Eye (tissue), 1 donor: ENCODE data around the gene FCN2.

Experiments used
- DNase-seq: peaks from one replicate; pipeline ENCODE4 v3.0.0-alpha.2; 2015

FCN2 gene

DNA sequence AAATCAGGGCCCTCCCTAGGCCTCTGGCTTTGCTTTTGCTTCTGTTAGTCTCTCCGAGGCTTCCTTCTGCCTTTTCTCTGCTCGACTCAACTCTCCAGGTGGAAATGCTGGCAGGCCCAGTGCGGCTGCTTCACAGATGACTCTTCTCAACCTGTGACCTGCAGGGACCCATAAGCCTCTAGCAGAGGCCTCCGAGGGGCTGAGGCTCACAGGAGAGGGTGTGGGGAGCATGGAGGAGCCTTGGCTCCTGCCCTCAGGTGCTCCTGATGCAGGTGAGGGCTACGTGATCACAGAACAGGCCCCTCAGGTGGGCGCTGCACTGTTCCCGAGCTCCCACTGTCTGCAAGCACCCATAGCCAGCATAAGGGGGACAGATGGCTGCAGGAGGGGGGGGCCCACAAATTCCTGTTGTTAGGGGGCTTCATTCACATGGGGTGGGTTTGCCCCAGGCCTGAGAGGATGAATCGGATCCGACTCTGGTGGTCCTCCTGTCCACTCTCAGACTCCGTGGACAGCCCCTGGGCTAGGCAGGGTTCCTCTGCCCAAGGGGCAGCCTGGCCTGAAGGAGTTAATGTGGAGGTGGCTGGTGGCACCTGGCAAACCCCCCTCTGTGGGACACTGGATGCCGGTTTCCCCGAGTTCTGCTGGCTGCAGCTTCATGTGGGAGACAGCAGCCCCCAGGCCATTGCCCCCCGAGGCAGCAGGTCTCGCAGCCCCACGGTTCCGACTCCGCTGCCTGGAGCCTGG is 10.9 kb upstream of the FCN2 start:
- no peak for DNase-seq

DNA sequence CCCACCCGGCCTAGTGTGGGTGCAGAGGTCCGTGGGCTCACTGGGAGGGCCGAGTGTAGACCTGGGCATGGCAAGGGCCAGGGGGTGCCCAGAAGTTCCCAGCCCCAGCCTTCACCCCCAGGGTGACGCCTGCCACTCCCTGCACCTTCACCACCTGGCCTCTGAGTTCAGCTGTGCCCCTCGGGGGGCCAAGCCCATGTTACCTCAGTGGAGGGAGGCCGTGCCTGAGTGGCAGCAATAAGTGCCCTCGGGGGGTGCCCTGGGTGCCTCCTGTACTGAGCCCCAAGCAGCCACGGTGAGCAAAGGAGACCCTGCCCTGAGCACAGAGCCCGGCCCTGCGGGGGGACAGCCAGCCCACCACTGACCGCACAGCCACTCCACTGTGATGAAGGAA is 10.3 kb upstream of the FCN2 start:
- no peak for DNase-seq

DNA sequence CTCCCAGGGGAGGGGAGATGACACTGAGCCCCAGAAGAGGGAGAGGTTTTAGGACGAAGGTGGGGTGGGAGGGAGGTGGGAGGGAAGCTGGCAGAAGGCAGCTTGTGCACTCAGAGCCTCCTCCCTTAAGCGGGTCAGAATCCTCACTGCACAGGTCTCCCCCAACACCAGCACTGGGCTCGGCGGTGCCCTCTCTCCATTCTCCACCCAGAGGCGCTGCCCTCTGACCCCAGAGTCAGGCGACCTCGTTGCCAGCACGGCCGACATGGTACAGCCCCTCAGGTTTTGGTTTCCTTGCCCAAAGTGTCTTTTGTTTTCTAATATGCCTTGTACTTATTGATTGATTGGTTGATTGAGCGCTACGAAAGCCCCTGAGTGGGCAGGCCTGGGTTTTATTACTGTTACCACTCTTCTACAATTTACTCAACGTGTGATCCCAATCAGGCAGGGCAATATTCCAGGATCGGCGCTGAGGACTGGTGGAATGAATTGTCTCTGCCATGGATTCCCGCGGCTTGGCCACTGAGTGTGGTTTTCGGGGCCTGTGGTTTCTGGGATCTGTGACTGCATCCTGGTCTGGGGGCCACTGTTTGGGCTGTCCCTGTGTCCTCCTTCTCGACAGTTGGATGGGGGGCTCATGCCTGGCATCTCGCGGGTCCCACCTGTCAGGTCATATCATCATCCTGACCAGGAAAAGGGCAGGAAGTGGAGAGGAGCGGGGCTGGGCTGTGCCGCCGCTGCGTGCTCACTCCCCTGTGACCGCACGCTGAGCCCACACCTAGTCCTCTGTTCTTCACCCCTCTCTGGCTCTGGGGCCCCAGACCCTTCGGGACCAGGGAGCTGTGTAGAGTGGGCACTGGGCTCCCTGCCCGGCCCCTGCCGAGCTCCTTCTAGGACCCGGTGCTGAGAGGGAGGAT is 9.6 kb upstream of the FCN2 start:
- no peak for DNase-seq

DNA sequence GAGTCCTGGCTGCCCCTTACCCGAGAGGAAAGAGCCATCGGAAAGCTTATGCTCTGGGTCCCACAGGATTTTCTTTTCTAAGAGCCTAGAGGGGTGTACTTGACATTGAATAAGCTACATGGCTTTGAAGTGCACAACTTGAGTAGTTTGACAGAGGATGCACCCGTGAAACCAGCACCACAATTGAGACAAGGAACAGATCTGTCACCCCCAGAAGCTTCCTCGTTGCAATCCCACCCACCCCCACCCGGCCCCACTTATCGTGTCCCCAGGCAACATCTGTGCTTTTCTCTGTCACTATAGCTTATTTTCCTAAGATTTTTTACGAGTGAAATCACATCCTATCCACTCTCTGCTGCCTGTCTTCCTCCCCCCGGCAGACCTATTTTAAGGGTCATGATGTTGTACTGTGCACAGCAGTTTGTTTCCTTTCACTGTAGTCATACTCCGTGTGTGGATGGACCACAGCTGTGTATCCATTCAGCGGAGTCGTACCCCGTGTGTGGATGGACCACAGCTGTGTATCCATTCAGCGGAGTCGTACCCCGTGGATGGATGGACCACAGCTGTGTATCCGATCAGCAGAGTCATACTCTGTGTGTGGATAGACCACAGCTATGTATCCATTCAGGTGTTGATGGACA is 8.8 kb upstream of the FCN2 start:
- DNase-seq: no peak

DNA sequence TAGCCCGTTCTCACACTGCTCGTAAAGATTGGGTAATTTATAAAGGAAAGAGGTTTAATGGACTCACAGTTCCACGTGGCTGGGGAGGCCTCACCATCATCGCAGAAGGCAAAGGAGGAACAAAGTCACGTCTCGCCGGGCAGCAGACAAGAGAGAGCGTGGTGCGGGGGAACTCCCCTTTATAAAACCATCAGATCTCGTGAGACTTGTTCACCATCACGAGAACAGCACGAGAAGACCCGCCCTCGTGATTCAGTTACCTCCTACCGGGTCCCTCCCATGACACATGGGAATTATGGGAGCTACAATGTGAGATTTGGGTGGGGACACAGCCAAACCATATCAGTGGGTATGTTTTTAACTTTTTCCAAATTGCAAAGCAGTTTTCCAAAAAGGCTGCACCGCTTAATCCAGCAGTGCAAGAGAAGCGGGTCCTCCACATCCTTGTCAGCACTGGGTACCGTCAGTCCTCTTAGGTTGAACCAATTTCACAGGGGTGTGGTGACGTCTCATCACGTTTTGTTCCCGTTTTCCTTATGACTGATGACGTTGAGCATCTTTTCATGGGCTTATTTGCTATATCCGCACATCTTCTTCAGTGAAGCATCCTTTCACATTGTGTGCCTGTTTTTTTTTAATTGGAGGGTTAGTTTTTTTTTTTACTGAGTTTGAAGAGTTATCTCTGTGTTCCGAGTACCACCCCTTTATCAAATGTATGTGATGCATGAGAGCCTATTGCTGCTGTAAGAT is 8.0 kb upstream of the FCN2 start:
- DNase-seq: no peak

DNA sequence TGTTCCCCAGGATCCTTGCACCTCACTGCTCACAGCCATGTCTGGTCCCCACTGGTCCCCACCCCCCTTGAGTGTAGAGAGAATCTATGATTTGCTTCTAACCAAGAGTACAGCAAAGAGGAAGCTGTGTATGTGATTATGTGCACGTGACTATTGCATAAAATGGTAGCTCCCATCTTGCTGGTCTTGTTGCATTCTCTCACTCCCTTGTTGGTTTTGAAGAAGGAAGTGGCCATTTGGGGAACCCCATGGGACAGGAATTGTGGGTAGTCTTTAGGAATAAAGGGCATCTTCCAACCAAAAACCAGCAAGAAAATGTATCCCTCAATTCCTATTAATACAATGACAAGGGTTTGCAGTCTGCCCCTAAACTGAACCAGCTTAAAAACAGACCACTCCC is 5.2 kb upstream of the FCN2 start:
- no peak for DNase-seq

DNA sequence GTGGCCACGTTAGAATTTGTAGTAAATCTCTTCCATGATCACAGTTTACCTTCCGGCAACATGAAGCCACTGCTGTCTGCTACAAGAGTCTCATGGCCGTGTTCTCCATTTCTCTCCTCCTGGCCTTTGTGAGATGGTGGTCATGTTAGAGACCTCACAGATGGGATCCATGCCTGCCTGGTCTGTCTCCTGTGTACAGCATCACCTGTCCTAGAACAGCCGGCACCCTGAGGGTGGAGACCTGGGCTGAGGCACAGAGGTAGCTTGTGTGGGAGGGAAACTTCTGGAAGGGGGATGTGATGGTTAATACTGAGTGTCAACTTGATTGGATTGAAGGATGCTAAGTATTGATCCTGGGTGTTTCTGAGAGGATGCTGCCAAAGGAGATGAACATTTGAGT is 3.1 kb upstream of the FCN2 start:
- DNase-seq: no peak

DNA sequence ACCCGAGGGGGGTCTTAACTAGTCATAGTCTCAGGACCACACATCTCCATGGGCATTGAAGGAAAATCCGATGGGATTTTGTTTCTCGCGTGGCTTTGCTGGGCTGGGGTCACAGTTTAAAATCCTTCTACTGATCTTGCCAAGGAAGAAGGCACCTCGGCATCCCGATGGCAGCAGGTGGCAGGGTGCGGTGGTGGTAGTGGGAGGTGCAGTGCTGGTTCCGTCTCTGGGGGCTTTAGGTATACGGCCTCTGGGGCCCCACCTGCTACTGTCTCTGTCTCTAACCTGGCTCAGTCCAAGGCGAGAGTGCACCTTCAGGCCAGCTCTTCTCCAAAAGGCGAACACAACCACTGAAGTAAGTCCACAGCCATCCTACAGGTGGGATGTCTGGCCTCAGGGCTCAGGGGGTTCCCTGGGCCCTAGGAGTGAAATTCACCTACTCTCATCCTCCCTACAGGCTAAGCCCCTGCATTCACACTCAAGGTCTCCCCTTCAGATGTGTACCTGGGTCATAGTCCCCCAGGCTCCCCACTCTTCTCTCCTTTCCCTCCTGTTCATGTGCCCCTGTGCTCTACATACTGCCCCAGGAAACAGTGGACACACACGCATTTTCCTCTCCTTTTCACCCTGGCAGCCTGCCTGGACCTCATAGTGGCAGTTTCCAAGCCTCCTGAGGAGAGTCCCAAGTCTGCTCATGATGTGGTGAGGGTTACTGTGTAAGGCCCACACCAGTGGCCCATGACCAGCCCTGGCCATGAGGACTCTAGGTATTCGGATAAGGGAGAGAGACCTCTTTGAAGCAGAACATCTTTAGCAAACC is 736 bp upstream of the FCN2 start:
- DNase-seq: no peak

DNA sequence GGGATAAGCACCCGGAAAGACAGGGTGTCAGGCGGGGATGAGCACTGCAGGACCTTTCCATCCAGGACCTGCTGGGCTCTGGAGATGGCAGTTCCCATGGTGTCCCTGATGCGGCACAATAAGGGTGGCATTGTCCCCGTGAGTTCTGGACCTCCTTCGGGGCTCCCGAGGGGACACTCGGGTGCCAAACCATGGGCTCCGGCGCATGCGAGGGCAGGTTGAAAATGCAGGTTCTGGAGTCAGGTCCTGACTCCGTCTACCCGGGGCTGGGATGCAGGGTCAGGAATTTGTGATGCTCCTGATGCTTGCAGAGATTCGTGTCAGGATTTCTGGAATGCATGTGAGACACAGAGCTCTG is 682 bp downstream of the FCN2 start:
- no peak for DNase-seq

DNA sequence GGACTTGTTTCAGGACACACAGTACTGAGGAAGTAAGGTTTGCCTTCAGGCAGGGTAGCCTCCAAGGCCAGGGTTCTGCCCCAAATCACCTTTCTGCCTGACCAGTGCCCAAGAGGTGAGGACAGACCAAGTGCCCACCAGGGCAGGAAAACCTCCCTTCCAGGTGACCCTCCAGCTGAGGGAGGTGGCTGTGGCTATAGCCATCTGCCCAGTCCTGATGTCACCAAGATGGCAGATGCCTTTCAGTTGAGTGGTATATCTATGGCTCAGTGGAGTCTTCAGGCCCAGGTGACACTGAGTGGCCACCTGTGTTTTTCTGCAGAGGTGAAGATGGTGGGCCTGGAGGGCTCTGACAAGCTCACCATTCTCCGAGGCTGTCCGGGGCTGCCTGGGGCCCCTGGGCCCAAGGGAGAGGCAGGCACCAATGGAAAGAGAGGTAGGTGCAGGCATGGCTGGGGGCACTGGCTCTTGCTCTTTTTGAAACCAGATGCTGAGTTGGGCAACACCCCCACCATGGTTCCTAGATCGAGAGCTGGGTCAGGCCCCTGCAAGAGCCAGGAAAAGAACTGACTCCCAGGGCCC is 1.7 kb downstream of the FCN2 start:
- DNase-seq: no peak

DNA sequence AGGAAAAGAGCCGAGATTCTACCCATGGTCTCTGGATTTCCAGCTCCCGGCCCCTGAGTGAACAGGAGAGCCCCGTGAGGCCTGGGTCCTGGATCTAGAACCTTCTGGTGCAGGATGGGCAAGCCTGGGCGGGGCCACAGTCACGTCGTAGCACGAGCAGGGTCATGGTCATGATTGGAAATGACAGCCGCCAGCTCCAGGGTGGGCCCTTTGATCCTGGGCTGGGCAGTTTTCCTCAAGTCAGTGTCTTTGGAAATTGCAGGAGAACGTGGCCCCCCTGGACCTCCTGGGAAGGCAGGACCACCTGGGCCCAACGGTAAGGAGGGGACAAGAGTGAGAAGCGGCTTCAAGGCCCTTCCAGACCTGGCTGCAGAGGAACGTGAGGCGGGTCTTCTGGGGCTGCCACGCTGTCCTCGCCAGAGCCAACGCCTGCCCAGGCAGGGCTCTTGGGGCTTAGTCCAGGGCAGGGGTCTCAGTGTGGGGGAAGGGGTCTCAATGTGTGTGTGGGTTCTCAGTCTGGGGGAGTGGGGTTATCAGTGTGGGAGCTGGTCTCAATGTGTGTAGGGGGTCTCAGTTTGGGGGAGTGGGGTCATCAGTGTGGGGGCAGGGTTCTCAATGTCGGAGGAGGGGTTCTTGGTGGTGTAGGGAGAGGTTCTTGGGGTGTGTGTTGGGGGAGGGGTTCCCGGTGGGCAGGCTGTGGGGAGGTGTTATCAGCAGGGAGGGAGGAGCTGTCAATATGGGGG is 2.6 kb downstream of the FCN2 start:
- no peak for DNase-seq

DNA sequence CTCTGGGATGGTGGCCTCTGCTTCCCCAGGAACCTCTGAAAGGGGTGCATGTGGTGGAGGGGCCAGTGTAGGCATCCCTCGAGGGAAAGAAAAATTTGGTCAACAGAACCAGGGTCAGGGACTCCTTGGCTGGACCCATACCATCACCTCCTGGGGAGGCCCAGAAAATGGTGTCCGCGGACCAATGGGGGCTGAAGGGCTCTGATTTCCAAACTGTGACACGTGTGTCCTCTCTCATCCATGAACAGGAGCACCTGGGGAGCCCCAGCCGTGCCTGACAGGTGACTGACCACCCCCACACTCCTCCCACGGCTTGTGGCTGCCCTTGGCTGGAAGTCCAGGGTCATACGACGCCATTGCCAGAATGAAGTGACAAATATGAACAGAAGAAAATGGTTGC is 3.9 kb downstream of the FCN2 start:
- no peak for DNase-seq

DNA sequence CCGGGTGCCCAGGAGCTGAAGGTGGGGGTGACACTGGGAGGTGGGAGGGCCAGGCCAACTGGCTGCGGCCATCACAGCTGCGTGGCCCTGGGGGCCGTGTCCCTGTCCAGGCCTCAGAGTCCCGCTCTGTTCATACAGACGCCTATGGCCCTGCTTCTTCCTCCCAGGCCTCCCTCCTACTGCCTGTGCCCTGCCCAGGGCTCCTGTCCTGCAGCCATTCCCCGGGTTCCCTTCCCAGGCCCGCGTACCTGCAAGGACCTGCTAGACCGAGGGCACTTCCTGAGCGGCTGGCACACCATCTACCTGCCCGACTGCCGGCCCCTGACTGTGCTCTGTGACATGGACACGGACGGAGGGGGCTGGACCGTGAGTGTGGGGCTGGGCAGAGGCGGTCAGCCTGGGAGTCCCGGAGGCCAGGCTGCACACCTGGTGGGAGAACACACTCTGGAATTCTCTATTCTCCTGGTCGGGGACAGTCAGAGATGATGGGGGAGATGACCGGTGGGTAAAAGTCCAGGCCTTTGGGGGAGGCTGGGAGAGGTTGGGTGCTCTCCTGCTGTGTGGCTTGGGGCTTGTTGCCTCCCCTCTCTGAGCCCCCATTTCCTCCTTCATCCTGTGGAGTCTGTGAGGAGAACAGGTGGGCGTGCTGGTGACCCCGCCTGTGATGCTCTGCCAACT is 4.5 kb downstream of the FCN2 start:
- no peak for DNase-seq

DNA sequence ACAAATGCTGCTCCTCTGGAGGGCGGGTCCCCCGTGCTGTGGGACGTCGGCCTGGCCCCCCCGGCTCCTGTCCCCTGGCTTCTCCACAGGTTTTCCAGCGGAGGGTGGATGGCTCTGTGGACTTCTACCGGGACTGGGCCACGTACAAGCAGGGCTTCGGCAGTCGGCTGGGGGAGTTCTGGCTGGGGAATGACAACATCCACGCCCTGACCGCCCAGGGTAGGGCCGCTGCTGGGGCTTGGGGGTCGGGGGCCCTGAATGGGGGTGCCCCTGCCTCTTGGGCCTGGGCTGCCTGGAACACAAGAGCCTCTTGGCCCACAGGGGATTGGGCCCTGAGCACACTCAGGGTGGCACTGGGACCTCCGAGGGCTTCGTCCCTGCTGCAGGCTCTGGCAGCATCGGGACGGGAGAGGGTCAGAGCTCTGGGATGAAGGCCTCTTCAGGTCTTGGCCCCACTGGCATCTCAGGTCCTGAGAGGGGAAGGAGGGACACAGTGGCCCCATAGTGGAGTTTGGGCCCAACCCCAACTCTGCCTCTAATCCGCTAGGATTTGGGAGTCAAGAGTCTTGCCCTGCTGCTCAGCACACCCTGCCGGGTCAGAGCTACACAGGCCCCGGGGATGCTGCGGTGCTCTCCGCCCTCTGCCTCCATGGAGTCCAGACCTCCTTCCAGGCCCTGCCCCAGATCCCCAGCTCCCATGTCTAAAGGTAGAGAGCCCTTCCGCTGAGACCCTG is 5.2 kb downstream of the FCN2 start:
- DNase-seq: no peak

DNA sequence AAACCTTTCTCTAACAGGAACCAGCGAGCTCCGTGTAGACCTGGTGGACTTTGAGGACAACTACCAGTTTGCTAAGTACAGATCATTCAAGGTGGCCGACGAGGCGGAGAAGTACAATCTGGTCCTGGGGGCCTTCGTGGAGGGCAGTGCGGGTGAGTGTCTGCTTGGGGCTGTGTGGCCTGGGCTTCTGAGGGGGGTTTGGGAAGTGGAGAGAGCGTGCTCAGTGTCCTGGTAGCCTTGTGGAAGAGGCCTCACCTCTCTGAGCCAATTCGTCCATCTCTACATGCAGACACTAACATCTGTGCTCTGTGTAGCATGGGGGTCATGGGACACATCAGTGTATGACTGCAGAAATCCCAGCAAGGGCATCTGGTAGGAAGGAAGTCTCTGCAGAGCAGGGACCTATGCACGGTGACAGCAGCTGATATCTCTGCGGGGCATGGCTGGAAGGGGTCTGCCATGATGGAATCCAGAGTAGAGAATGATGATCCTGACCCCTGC is 5.9 kb downstream of the FCN2 start:
- no peak for DNase-seq

DNA sequence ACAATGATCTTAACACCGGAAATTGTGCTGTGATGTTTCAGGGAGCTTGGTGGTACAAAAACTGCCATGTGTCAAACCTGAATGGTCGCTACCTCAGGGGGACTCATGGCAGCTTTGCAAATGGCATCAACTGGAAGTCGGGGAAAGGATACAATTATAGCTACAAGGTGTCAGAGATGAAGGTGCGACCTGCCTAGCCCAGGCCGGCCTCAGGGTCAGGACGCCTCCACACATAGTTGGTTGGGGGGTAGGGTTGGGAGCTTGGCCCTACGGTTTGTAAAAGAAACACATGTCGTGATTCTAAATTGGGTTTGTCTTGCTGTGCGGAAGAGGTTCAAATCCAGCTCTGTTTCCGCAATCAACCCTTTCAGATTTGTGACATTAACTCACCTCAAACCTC is 6.6 kb downstream of the FCN2 start:
- no peak for DNase-seq

DNA sequence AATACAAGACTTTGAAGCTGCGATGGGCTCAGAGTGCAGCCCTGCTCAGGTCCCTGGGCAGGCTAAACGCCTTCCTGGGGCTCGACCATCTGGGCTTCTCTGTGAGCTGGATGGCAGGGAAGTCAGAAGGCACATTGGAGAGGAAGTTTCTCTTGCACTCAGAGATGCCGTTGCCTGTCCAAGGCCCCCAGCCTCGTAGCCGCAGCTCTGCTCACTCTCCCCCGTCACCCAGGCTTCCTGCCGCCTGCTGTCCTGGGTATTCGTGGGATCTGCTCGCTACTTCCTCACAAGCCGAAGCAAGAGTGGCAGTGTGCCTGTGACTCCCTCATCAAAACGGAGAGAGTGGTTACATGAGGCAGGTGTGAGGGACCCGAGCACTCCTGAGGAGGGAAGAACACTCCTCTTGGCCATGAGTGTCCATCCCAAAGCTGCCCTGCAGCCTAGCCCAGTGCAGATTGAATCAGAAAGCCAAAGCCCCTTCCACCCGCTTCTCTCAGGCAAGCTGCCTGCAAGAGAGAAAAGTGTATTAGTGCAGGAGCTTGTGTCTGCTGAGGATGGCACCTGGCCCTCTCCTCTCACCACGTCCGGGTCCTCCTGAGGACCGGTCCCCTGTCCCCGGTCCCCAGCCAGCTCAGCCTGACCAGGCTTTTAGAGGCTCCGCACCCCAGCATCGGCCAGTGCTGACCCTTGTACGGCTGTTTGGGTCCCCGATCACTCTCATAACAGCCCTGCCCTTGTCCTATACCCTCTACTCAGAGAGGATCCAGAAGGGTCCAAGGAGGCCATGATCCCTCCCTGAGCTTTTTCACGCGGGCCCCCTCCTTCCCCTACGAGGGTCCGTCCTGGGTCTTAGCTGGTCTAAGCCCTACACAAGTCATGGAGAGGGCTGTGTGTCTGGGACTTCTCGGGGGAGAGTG is 7.3 kb downstream of the FCN2 start:
- no peak for DNase-seq

DNA sequence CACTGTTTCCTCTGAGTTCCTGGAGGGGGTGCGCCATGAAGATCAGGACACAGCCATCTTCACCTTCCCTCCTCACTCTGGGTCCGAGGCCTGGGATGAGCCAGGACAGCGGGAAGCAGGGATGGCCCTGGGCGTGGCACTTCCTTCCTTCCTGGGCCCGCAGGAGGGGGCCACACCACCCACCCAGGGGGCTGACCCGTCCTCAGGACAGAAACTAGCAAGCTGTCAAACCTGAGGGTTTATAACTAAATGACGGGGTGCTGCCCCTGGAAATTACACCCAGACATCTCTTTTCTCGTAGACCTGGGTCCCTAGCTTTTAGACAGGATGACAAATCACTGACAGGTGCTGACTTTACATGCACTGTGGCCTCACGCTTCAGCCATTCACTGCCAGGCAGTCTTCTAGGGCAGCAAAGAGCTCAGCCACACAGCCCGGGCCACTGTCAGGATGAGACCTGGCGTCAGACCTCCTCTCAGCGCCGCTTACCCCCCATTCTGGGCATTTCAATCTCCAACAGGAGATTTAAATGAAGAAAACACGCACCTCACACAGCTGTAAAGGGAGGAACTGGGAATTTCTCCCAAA is 8.1 kb downstream of the FCN2 start:
- no peak for DNase-seq
